Measurements from ENCODE around the gene SMIM10. TPM values are rescaled to one million over a fixed set of nuclear protein-coding genes. Genes with fewer than 3 reads are reported as not detected.
A peak's percentile ranks its signal among the peaks of the same experiment; 100 is the strongest.

SMIM10 gene
- total and polyA plus RNA-seq, 2 experiments from 2014 or later: 3.8 to 6.7 TPM

DNA sequence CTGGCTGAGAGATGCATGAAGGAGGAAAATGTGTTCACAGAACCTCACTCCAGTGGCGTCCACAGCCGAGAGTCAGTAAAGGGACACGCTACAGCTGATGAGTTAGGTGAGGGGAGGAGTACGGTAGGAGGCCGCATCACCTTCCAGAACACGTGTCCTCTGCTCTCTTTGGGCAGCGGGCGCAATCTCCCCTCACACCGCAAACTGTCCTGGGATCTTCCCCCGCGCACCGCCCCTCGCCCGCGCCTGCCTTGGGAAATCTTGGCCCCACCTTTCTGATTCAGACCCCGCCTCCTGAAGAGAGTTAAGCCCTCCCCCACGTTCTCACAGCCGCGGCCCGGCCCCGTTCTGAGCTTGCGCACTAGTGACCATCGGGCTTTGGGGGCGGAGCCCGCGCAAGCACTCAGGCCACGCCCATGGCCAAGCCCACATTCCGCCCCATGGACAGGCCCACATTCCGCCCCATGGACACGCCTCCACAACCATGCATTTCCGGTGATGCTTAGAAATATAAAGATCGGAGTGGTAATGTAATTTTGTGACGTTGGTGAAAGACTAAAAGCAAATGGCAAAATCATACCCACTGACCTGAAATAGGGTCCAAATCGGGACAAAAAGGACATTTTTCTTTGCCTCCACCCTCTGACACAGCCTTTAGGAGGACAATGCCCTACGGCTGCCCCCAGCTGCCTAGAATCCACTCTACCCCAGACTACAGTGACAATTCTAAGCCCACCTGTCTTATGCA lies 13.3 kb downstream of the SMIM10 start:
- Histone ChIP-seq H4K20me1 (ENCODE audit: insufficient read depth) (no peaks in the 10 kb centered on the region), H3K36me3 (ENCODE audit: low read depth) (no peaks in the 10 kb centered on the region), H2AFZ (peak overlapping the region; percentile 97), H3K9me3 (ENCODE audit: low read depth) (no peaks in the 10 kb centered on the region), H3K9ac (peak overlapping the region; percentile 77), H3F3A (ENCODE audit: insufficient read depth) (0 out of 2 replicates have a peak, but pooled peaks cover 4% of the 10 kb centered on the region), H3K9me2 (ENCODE audit: insufficient read depth) (no peaks in the 10 kb centered on the region), H3K27me3 (replicated peaks; ENCODE audit: insufficient read depth) (no peaks in the 10 kb centered on the region), H3K79me2 (ENCODE audit: insufficient read depth) (no peaks in the 10 kb centered on the region), H3K27ac (peak overlapping the region; percentile 63), H3K4me3 (peak overlapping the region; percentile 76), H3K4me2 (ENCODE audit: unreplicated experiment) (peak overlapping the region; percentile 74), H3K4me1 (ENCODE audit: insufficient read depth) (peaks cover 16% of the 10 kb centered on the region)
- in situ Hi-C loops (cut with MboI): no loop called here
- 0 to 1% methylated on average over 8 to 22 of the region's 35 CpGs for WGBS, 2 experiments (ENCODE audit: low coverage in 1 of 2, low lambda C conversion rate in 2 of 2, missing lambda C conversion rate in 2 of 2)
- TF ChIP-seq EZH2 (IDR thresholded peaks at IDR 0.05; ENCODE audit: insufficient read depth, poor library complexity, severe bottlenecking) (no peak), EZH2phosphoT487 (IDR thresholded peaks at IDR 0.05; ENCODE audit: insufficient read depth, low read depth) (no peak)
- peak; percentile 93 for DNase-seq

- Histone ChIP-seq H3K4me3 (no peak overlapping the region), H3K79me2 (ENCODE audit: insufficient read depth) (no peaks in the 10 kb centered on the region), H3K27ac (no peak overlapping the region), H3K9me2 (ENCODE audit: insufficient read depth) (no peaks in the 10 kb centered on the region), H3K9ac (no peak overlapping the region), H3K9me3 (ENCODE audit: low read depth) (no peaks in the 10 kb centered on the region), H3K4me1 (ENCODE audit: insufficient read depth) (0 out of 2 replicates have a peak, but pooled peaks cover 3% of the 10 kb centered on the region), H4K20me1 (ENCODE audit: insufficient read depth) (no peaks in the 10 kb centered on the region), H3K4me2 (ENCODE audit: unreplicated experiment) (no peak overlapping the region), H3K27me3 (replicated peaks; ENCODE audit: insufficient read depth) (no peaks in the 10 kb centered on the region), H3F3A (ENCODE audit: insufficient read depth) (0 out of 2 replicates have a peak, but pooled peaks cover 4% of the 10 kb centered on the region), H3K36me3 (ENCODE audit: low read depth) (no peaks in the 10 kb centered on the region), H2AFZ (no peak overlapping the region)
- WGBS, 2 experiments (ENCODE audit: low coverage in 1 of 2, low lambda C conversion rate in 2 of 2, missing lambda C conversion rate in 2 of 2): 44 to 46% methylated on average over 2 to 4 of the region's 4 CpGs
- in situ Hi-C loops (cut with MboI): no loop called here
- TF ChIP-seq EZH2phosphoT487 (IDR thresholded peaks at IDR 0.05; ENCODE audit: insufficient read depth, low read depth): no peak
- TF ChIP-seq EZH2 (IDR thresholded peaks at IDR 0.05; ENCODE audit: insufficient read depth, poor library complexity, severe bottlenecking): no peak
- DNase-seq: no peak
These were observed 15.4 kb downstream of the SMIM10 start for GRCh38 chrX:135006187-135006586.

DNA sequence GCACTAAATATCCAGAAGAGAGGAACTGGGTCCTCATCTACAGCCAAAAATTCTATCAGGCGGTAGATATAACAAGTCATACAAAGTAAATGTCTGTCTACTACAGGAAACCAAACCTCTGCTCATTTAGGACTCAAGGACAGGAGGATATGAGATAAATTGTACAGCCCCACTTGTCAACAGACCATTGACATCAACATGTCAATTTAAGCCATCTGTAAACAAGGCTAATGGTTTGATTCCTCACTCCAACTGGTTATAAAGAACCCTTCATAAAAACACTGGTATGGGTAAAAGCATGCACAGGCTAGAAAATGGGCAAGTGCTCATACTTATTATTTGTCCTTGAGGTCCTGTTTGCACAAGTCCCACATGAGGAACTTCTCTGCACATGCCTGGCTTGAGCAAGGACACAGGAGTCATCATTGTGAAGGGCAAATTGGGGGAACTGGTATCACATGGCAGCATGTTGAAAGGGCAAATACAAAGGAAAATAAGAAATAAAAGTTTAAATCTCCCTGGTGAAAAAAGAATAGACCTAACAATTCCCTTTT lies 18.3 kb downstream of the SMIM10 start:
- no peaks in the 10 kb centered on the region for H3K36me3 ChIP-seq (ENCODE audit: low read depth)
- H3K9me3 ChIP-seq (ENCODE audit: low read depth): no peaks in the 10 kb centered on the region
- 0 out of 2 replicates have a peak, but pooled peaks cover 4% of the 10 kb centered on the region for H3F3A ChIP-seq (ENCODE audit: insufficient read depth)
- H3K79me2 ChIP-seq (ENCODE audit: insufficient read depth): no peaks in the 10 kb centered on the region
- 91 to 94% methylated on average over 1 of the region's 1 CpG for WGBS, 2 experiments (ENCODE audit: low coverage in 1 of 2, low lambda C conversion rate in 2 of 2, missing lambda C conversion rate in 2 of 2)
- H3K4me2 ChIP-seq (ENCODE audit: unreplicated experiment): no peak overlapping the region
- H3K27me3 ChIP-seq (replicated peaks; ENCODE audit: insufficient read depth): no peaks in the 10 kb centered on the region
- no peak overlapping the region for H3K4me3 ChIP-seq
- no peak overlapping the region for H2AFZ ChIP-seq
- H3K4me1 ChIP-seq (ENCODE audit: insufficient read depth): no peaks in the 10 kb centered on the region
- no peaks in the 10 kb centered on the region for H4K20me1 ChIP-seq (ENCODE audit: insufficient read depth)
- no peak for DNase-seq
- H3K9ac ChIP-seq: no peak overlapping the region
- in situ Hi-C loops (cut with MboI): no loop called here
- TF ChIP-seq EZH2phosphoT487 (IDR thresholded peaks at IDR 0.05; ENCODE audit: insufficient read depth, low read depth): no peak
- TF ChIP-seq EZH2 (IDR thresholded peaks at IDR 0.05; ENCODE audit: insufficient read depth, poor library complexity, severe bottlenecking): no peak
- no peaks in the 10 kb centered on the region for H3K9me2 ChIP-seq (ENCODE audit: insufficient read depth)
- H3K27ac ChIP-seq: no peak overlapping the region

DNA sequence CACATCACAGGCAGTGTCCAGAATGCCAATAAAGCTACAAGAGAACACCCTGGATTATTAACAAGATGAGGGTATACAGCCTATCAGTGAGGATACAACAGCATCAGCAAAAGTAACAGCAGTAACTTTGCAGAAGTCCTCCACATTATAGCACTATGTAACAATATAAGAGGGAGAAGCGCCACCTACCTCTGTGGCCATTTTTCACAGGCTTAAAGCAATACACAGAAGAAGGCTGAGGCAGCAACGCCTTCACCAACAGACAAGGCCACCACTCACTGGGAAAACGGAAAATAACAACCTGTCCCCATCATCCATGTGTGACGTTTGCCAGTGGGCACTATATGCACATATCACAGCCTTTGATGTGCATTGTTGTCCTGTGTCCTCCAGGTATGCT lies 19.0 kb downstream of the SMIM10 start:
- Histone ChIP-seq H3K9me3 (ENCODE audit: low read depth) (no peaks in the 10 kb centered on the region), H3K9ac (no peak overlapping the region), H2AFZ (no peak overlapping the region), H3K36me3 (ENCODE audit: low read depth) (no peaks in the 10 kb centered on the region), H4K20me1 (ENCODE audit: insufficient read depth) (no peaks in the 10 kb centered on the region), H3K4me1 (ENCODE audit: insufficient read depth) (no peaks in the 10 kb centered on the region), H3K27ac (no peak overlapping the region), H3K79me2 (ENCODE audit: insufficient read depth) (no peaks in the 10 kb centered on the region), H3K9me2 (ENCODE audit: insufficient read depth) (no peaks in the 10 kb centered on the region), H3F3A (ENCODE audit: insufficient read depth) (0 out of 2 replicates have a peak, but pooled peaks cover 1% of the 10 kb centered on the region), H3K4me3 (no peak overlapping the region), H3K27me3 (replicated peaks; ENCODE audit: insufficient read depth) (no peaks in the 10 kb centered on the region), H3K4me2 (ENCODE audit: unreplicated experiment) (no peak overlapping the region)
- 43 to 45% methylated on average over 4 of the region's 4 CpGs for WGBS, 2 experiments (ENCODE audit: low coverage in 1 of 2, low lambda C conversion rate in 2 of 2, missing lambda C conversion rate in 2 of 2)
- in situ Hi-C loops (cut with MboI): no loop called here
- TF ChIP-seq EZH2 (IDR thresholded peaks at IDR 0.05; ENCODE audit: insufficient read depth, poor library complexity, severe bottlenecking) (no peak), EZH2phosphoT487 (IDR thresholded peaks at IDR 0.05; ENCODE audit: insufficient read depth, low read depth) (no peak)
- no peak for DNase-seq
